Measurements from ENCODE around the gene NRG3. TPM values are rescaled to one million over a fixed set of nuclear protein-coding genes. Genes with fewer than 3 reads are reported as not detected.

NRG3 gene
- total and polyA plus RNA-seq, 3 experiments from 2014 or later: not detected

DNA sequence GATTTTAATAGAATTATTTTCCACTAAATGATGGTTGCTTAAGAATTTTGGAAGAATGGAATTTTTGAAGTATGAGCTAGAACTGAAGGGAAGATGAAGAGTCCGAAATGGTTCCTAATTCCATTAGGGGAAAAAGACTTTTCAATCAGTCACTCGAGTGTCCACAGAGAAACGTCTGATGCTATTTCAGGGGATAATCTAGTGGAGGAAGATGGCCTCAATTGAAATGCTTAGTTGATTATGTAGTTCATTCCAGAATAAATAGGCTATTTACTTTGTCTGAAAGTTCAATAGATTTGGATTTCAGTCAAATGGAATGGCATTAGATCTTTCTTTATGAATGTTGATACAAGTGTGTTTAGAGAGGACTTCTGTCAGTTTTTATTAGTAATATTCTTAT is 365.4 kb downstream of the NRG3 start:
- no peak overlapping the region for H3K4me3 ChIP-seq (ENCODE audit: low read length)
- no peak overlapping the region for H3K27ac ChIP-seq (ENCODE audit: low read depth, low read length)
- Mint-ChIP-seq H3K9me3 (peaks cover 2 to 20% (median 6%) of the 10 kb centered on the region in 5 donors), H3K27ac (no peak overlapping the region), H3K4me1 (no peaks in the 10 kb centered on the region), H3K27me3 (peaks cover 0 to 1% of the 10 kb centered on the region in 2 donors), H3K4me3 (no peak overlapping the region), H3K36me3 (no peaks in the 10 kb centered on the region)
- no peak for DNase-seq
- no peaks in the 10 kb centered on the region for H3K4me1 ChIP-seq (ENCODE audit: insufficient read depth, low read length)
- no peaks in the 10 kb centered on the region for H3K36me3 ChIP-seq (ENCODE audit: insufficient read depth, low read length)
- H3K27me3 ChIP-seq (ENCODE audit: insufficient read depth, low read length, poor library complexity, severe bottlenecking): no peaks in the 10 kb centered on the region
- CTCF ChIA-PET: no interaction called here
- POLR2A ChIA-PET: no interaction called here
- H3K9me3 ChIP-seq (ENCODE audit: low read length): no peaks in the 10 kb centered on the region

DNA sequence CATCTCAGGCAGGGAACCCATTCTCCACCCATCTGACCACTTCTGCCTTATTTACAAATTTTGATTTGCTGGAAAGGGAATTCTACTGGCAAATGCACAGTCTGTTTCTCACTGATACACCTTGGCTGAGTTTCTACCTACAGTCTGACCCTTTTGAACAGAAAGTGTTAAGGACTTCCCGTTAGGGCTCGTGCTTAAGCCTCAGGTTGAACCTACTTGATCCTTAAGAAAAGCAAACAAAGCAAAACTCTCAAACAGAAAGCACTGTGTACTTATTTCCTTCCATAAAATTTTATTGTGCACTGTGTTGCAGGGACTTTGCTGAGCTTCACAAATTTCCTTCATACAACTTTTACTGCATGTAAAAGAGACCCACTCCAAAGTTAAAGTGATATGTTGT is 367.8 kb downstream of the NRG3 start:
- H3K27me3 Mint-ChIP-seq: peaks cover 0 to 1% of the 10 kb centered on the region in 2 donors
- no peak overlapping the region for H3K4me3 Mint-ChIP-seq
- no peak for DNase-seq
- H3K4me1 ChIP-seq (ENCODE audit: insufficient read depth, low read length): no peaks in the 10 kb centered on the region
- H3K36me3 ChIP-seq (ENCODE audit: insufficient read depth, low read length): no peaks in the 10 kb centered on the region
- no peaks in the 10 kb centered on the region for H3K9me3 ChIP-seq (ENCODE audit: low read length)
- no peak overlapping the region for H3K27ac Mint-ChIP-seq
- no peaks in the 10 kb centered on the region for H3K4me1 Mint-ChIP-seq
- H3K9me3 Mint-ChIP-seq: peaks cover 0 to 15% (median 5%) of the 10 kb centered on the region in 5 donors
- no peaks in the 10 kb centered on the region for H3K36me3 Mint-ChIP-seq
- CTCF ChIA-PET: no interaction called here
- POLR2A ChIA-PET: no interaction called here
- H3K27ac ChIP-seq (ENCODE audit: low read depth, low read length): no peak overlapping the region
- H3K27me3 ChIP-seq (ENCODE audit: insufficient read depth, low read length, poor library complexity, severe bottlenecking): no peaks in the 10 kb centered on the region
- H3K4me3 ChIP-seq (ENCODE audit: low read length): no peak overlapping the region

DNA sequence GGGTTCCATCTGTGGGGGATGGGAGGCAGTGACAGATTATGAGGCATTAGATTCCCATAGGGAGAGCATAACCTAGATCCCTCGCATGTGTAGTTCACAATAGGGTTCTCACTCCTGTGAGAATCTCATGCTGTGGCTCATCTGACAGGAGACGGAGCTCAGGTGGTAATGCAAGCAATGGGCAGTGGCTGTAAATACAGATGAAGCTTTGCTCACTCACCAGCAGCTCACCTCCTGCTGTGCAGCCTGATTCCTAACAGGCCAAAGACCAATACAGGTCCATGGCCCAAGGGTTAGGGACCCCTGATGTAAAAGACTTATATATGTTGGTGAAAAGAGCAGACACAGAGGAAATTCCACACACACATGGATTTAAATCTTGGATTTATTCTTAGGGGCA is 370.2 kb downstream of the NRG3 start:
- H3K27ac Mint-ChIP-seq: no peak overlapping the region
- no peak overlapping the region for H3K4me3 Mint-ChIP-seq
- Histone ChIP-seq H3K4me3 (ENCODE audit: low read length) (no peak overlapping the region), H3K36me3 (ENCODE audit: insufficient read depth, low read length) (no peaks in the 10 kb centered on the region), H3K4me1 (ENCODE audit: insufficient read depth, low read length) (no peaks in the 10 kb centered on the region), H3K9me3 (ENCODE audit: low read length) (no peaks in the 10 kb centered on the region), H3K27ac (ENCODE audit: low read depth, low read length) (no peak overlapping the region), H3K27me3 (ENCODE audit: insufficient read depth, low read length, poor library complexity, severe bottlenecking) (no peaks in the 10 kb centered on the region)
- H3K27me3 Mint-ChIP-seq: peaks cover 0 to 1% of the 10 kb centered on the region in 2 donors
- ChIA-PET POLR2A (no interaction called here), CTCF (no interaction called here)
- DNase-seq: no peak
- H3K4me1 Mint-ChIP-seq: no peaks in the 10 kb centered on the region
- peaks cover 0 to 11% (median 5%) of the 10 kb centered on the region in 5 donors for H3K9me3 Mint-ChIP-seq
- H3K36me3 Mint-ChIP-seq: no peaks in the 10 kb centered on the region

DNA sequence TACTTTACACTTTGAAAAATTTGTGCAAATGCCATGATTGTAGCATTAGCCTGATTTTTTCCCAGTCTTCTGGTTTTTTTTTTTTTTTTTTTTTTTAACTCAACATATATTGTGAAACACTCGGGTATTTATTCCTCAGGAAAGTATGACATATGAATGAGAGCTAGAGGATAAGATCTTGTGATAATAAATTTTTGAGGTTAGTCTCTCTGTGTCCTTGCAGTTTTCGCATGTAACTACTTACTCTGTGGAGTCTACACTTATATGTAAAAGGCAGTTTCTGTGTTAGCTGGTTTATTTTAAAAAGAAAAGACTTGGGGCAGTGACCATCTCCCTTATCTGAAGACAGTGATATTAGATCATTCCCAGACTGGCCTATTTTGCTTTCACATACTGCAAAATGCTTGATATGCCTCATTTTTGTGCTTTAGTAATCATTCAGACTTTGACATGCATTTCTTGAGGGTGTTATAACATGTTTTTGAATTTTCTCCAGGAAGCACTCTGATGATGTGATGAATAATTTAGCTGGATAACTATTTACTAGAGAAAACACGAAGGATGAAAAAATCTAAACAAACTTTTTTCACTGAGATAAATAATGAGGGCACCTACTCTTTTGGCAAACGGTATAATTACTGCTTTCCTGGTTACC is 371.0 kb downstream of the NRG3 start:
- Mint-ChIP-seq H3K27ac (no peak overlapping the region), H3K27me3 (peaks cover 0 to 1% of the 10 kb centered on the region in 2 donors), H3K4me3 (no peak overlapping the region), H3K9me3 (peaks cover 0 to 11% (median 6%) of the 10 kb centered on the region in 5 donors), H3K36me3 (no peaks in the 10 kb centered on the region), H3K4me1 (no peaks in the 10 kb centered on the region)
- Histone ChIP-seq H3K36me3 (ENCODE audit: insufficient read depth, low read length) (no peaks in the 10 kb centered on the region), H3K4me1 (ENCODE audit: insufficient read depth, low read length) (no peaks in the 10 kb centered on the region), H3K27ac (ENCODE audit: low read depth, low read length) (no peak overlapping the region), H3K9me3 (ENCODE audit: low read length) (no peaks in the 10 kb centered on the region), H3K4me3 (ENCODE audit: low read length) (no peak overlapping the region), H3K27me3 (ENCODE audit: insufficient read depth, low read length, poor library complexity, severe bottlenecking) (no peaks in the 10 kb centered on the region)
- no peak for DNase-seq
- ChIA-PET CTCF (no interaction called here), POLR2A (no interaction called here)

DNA sequence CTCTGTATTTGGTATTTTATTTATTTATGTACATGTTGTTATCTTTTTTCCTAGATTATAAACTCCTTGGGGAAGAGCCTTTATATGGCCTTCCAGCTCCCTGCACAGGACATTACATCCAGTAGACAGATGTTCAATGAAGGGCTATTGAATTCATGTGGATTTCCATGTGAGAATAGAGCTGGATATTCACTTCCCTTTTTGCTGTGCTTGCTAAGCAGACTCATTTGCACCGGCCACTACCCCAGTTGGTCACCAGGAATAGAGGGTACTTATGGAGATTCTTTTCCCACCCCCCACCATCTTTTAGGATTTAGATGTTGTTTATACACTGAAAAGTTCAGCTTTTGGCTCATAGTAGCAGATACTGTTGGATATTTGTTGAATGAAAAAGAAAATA is 374.1 kb downstream of the NRG3 start:
- no peak for DNase-seq
- no peak overlapping the region for H3K4me3 ChIP-seq (ENCODE audit: low read length)
- H3K4me1 Mint-ChIP-seq: no peaks in the 10 kb centered on the region
- no peak overlapping the region for H3K27ac Mint-ChIP-seq
- no peak overlapping the region for H3K4me3 Mint-ChIP-seq
- H3K4me1 ChIP-seq (ENCODE audit: insufficient read depth, low read length): no peaks in the 10 kb centered on the region
- peaks cover 0 to 13% (median 4%) of the 10 kb centered on the region in 5 donors for H3K9me3 Mint-ChIP-seq
- H3K9me3 ChIP-seq (ENCODE audit: low read length): no peaks in the 10 kb centered on the region
- POLR2A ChIA-PET: no interaction called here
- H3K27me3 ChIP-seq (ENCODE audit: insufficient read depth, low read length, poor library complexity, severe bottlenecking): no peaks in the 10 kb centered on the region
- H3K27me3 Mint-ChIP-seq: no peaks in the 10 kb centered on the region
- no peaks in the 10 kb centered on the region for H3K36me3 ChIP-seq (ENCODE audit: insufficient read depth, low read length)
- no peaks in the 10 kb centered on the region for H3K36me3 Mint-ChIP-seq
- no peak overlapping the region for H3K27ac ChIP-seq (ENCODE audit: low read depth, low read length)
- CTCF ChIA-PET: no interaction called here

DNA sequence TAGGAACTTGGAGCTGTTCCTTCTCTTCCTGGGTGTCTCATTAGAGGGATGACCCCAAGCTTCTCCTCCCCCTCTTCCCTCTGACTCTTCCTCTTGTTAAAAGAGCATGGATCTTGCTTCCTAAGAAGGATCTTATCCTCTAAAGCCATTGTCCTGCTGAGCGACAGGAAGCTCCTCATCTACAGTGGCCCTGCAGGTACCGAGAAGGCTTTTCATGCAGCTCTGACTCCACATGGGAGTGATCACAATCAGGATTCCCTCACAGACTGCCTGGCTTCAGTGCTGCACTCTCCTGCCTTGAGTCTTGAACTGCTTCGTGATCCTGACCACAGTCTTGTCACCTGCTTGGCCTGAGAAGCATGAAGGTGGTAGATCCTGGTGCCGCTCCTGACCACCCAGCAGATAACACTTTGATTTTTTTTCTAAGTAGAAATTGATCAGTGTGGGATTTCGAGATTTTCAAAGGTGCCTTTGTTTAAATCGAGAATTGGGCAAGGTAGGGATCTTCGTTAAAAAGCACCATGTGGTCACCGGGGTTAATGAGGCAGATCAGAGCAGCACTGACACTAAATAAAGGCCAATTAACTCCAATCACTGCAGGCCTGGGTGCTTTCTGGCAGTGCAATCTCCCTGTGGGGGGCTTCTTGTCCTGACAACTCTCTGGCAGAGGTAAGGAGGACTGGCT is 376.4 kb downstream of the NRG3 start:
- H3K27me3 ChIP-seq (ENCODE audit: insufficient read depth, low read length, poor library complexity, severe bottlenecking): no peaks in the 10 kb centered on the region
- no peaks in the 10 kb centered on the region for H3K9me3 ChIP-seq (ENCODE audit: low read length)
- H3K4me1 ChIP-seq (ENCODE audit: insufficient read depth, low read length): no peaks in the 10 kb centered on the region
- no peak for DNase-seq
- Mint-ChIP-seq H3K27me3 (no peaks in the 10 kb centered on the region), H3K27ac (no peak overlapping the region), H3K9me3 (peaks cover 0 to 14% (median 5%) of the 10 kb centered on the region in 5 donors), H3K4me1 (no peaks in the 10 kb centered on the region), H3K36me3 (no peaks in the 10 kb centered on the region), H3K4me3 (no peak overlapping the region)
- H3K36me3 ChIP-seq (ENCODE audit: insufficient read depth, low read length): no peaks in the 10 kb centered on the region
- no peak overlapping the region for H3K4me3 ChIP-seq (ENCODE audit: low read length)
- ChIA-PET CTCF (no interaction called here), POLR2A (no interaction called here)
- H3K27ac ChIP-seq (ENCODE audit: low read depth, low read length): no peak overlapping the region

DNA sequence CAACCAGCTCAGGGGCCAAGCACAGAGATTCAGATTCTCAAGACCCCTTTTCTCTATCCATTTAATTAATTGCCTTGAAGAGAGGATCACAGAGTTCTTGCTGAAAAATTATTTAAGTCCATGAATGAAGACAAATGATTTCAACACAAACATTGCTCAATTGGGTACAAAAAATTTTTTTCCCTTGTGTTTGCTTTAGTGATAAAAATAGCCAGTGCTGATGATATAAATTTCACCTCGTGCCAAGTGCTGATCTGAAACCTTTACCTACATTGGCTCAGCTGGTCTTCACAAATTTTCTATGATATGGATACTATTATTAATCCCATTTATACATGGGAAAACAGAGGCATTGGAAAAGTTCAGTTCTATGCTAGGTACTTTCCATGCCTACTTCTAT is 377.1 kb downstream of the NRG3 start:
- H3K4me3 Mint-ChIP-seq: no peak overlapping the region
- Histone ChIP-seq H3K36me3 (ENCODE audit: insufficient read depth, low read length) (no peaks in the 10 kb centered on the region), H3K4me3 (ENCODE audit: low read length) (no peak overlapping the region), H3K4me1 (ENCODE audit: insufficient read depth, low read length) (no peaks in the 10 kb centered on the region), H3K27ac (ENCODE audit: low read depth, low read length) (no peak overlapping the region), H3K9me3 (ENCODE audit: low read length) (no peaks in the 10 kb centered on the region), H3K27me3 (ENCODE audit: insufficient read depth, low read length, poor library complexity, severe bottlenecking) (no peaks in the 10 kb centered on the region)
- H3K36me3 Mint-ChIP-seq: no peaks in the 10 kb centered on the region
- no peaks in the 10 kb centered on the region for H3K27me3 Mint-ChIP-seq
- POLR2A ChIA-PET: no interaction called here
- CTCF ChIA-PET: no interaction called here
- H3K4me1 Mint-ChIP-seq: no peaks in the 10 kb centered on the region
- H3K27ac Mint-ChIP-seq: no peak overlapping the region
- peaks cover 0 to 17% (median 5%) of the 10 kb centered on the region in 5 donors for H3K9me3 Mint-ChIP-seq
- DNase-seq: no peak

DNA sequence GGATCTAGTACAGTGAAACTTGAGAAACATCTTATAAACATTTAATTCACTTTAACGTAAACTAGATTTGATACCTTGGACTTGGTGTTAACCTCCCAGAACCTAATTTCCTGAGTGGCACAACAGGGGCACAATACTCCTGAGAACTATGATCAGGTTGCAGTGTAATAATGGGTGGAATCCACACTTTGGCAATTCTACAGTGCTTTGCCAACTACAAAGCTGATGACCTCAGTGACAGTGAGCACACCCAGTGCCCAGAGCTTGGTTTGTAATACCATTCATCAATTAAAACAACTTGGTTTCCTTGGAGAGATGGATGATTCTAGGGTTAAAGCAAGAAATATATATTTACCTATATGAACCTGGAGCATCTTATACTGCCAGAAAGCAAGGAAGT is 379.2 kb downstream of the NRG3 start:
- H3K4me1 ChIP-seq (ENCODE audit: insufficient read depth, low read length): no peaks in the 10 kb centered on the region

More for the DNA sequence above, 379.2 kb downstream of the NRG3 start:
- no peak for DNase-seq
- Histone ChIP-seq H3K9me3 (ENCODE audit: low read length) (no peaks in the 10 kb centered on the region), H3K4me3 (ENCODE audit: low read length) (no peak overlapping the region), H3K27me3 (ENCODE audit: insufficient read depth, low read length, poor library complexity, severe bottlenecking) (no peaks in the 10 kb centered on the region), H3K36me3 (ENCODE audit: insufficient read depth, low read length) (no peaks in the 10 kb centered on the region), H3K27ac (ENCODE audit: low read depth, low read length) (no peak overlapping the region)
- H3K36me3 Mint-ChIP-seq: no peaks in the 10 kb centered on the region
- no peak overlapping the region for H3K27ac Mint-ChIP-seq
- no peak overlapping the region for H3K4me3 Mint-ChIP-seq
- no peaks in the 10 kb centered on the region for H3K27me3 Mint-ChIP-seq
- peaks cover 0 to 17% (median 8%) of the 10 kb centered on the region in 5 donors for H3K9me3 Mint-ChIP-seq
- no peaks in the 10 kb centered on the region for H3K4me1 Mint-ChIP-seq
- POLR2A ChIA-PET: no interaction called here
- CTCF ChIA-PET: no interaction called here

All from CD8-positive, alpha-beta memory T cell (primary cell).